Neural cell (in vitro differentiated cells): ENCODE results near the gene AFG1L. TPM values are rescaled to one million over a fixed set of nuclear protein-coding genes. Genes with fewer than 3 reads are reported as not detected.

Source experiments
- H2AFZ ChIP-seq: fragments of 200-600, 300-800 bp; sonication (generic), shearing (Covaris generic); 2 replicates; pipeline ENCODE4 v1.6.0; 2014; ENCODE audit warnings: low read depth, mild to moderate bottlenecking, antibody characterized with exemption, low read length, moderate library complexity
- H3F3A ChIP-seq: fragments of 200-600 bp; shearing (Covaris generic); 2 replicates; pipeline ENCODE4 v1.6.1; 2016; ENCODE audit warnings: mild to moderate bottlenecking, moderate library complexity, mixed read lengths, antibody characterized with exemption, low read length; ENCODE audit not compliant: insufficient read depth, poor library complexity, severe bottlenecking
- H3K27ac ChIP-seq: fragments of 200-600, 300-800 bp; sonication (generic), shearing (Covaris generic); 2 replicates; pipeline ENCODE4 v1.5.1; 2014; ENCODE audit warnings: mild to moderate bottlenecking, low read length, moderate library complexity
- H3K27me3 ChIP-seq: fragments of 300-800, 200-600 bp; sonication (generic), shearing (Covaris generic); 2 replicates; pipeline ENCODE4 v1.6.0; 2014; ENCODE audit warnings: mild to moderate bottlenecking, low read depth, low read length, moderate library complexity; ENCODE audit not compliant: insufficient read depth
- H3K36me3 ChIP-seq: fragments of 300-800, 200-600 bp; sonication (generic), shearing (Covaris generic); 2 replicates; pipeline ENCODE4 v1.5.1; 2014; ENCODE audit warnings: mild to moderate bottlenecking, antibody characterized with exemption, low read length, moderate library complexity; ENCODE audit not compliant: insufficient read depth
- H3K4me2 ChIP-seq: fragments of 300-800, 200-600 bp; sonication (generic), shearing (Covaris generic); 2 replicates; pipeline ENCODE4 v1.6.0; 2014; ENCODE audit warnings: mild to moderate bottlenecking, low read length
- H3K4me3 ChIP-seq: fragments of 300-800, 200-600 bp; sonication (generic), shearing (Covaris generic); 2 replicates; pipeline ENCODE4 v1.5.1; 2014; ENCODE audit warnings: mild to moderate bottlenecking, low read length, moderate library complexity
- H3K79me2 ChIP-seq: fragments of 200-600 bp; shearing (Covaris generic); replicated peaks from 2 replicates; pipeline ENCODE4 v1.6.0; 2014; ENCODE audit warnings: mild to moderate bottlenecking, low read length, moderate library complexity; ENCODE audit not compliant: insufficient read depth
- H3K9ac ChIP-seq: fragments of 300-800, 200-600 bp; sonication (generic), shearing (Covaris generic); 2 replicates; pipeline ENCODE4 v1.6.1; 2016; ENCODE audit warnings: mild to moderate bottlenecking, low read length, mixed read lengths
- H3K9me2 ChIP-seq: fragments of 200-600 bp; shearing (Covaris generic); 2 replicates; pipeline ENCODE4 v1.6.1; 2016; ENCODE audit warnings: mild to moderate bottlenecking, low read length, mixed read lengths; ENCODE audit not compliant: insufficient read depth
- H3K9me3 ChIP-seq: fragments of 200-600, 300-800 bp; sonication (generic), shearing (Covaris generic); 2 replicates; pipeline ENCODE4 v1.6.1; 2016; ENCODE audit warnings: mild to moderate bottlenecking, mixed run types, low read length, moderate library complexity, mixed read lengths
- H4K20me1 ChIP-seq: fragments of 200-600 bp; shearing (Covaris generic); 2 replicates; pipeline ENCODE4 v1.6.1; 2016; ENCODE audit warnings: mild to moderate bottlenecking, mixed run types; ENCODE audit not compliant: insufficient read depth
- CTCF ChIP-seq: fragments of 450-650 bp; IDR thresholded peaks from 2 replicates; pipeline ENCODE4 v1.5.1; 2014; ENCODE audit warnings: antibody characterized with exemption, mild to moderate bottlenecking, moderate library complexity; ENCODE audit not compliant: poor library complexity, severe bottlenecking
- EP300 ChIP-seq: fragments of 450-650 bp; conservative IDR thresholded peaks from 2 replicates; pipeline ENCODE4 v1.6.1; 2014; ENCODE audit warnings: antibody characterized with exemption, mild to moderate bottlenecking, moderate library complexity; ENCODE audit not compliant: poor library complexity, severe bottlenecking
- EZH2 ChIP-seq: fragments of 200-600, 300-800 bp; shearing (Covaris generic), sonication (generic); IDR thresholded peaks from 2 replicates; pipeline ENCODE4 v1.6.1; 2014; ENCODE audit warnings: antibody characterized with exemption, low read length, borderline replicate concordance, mild to moderate bottlenecking; ENCODE audit not compliant: insufficient read depth, poor library complexity, severe bottlenecking
- MXI1 ChIP-seq: fragments of 450-650 bp; conservative IDR thresholded peaks from 2 replicates; pipeline ENCODE4 v1.6.1; 2014; ENCODE audit warnings: antibody characterized with exemption, mild to moderate bottlenecking; ENCODE audit not compliant: poor library complexity, severe bottlenecking
- POLR2AphosphoS5 ChIP-seq: IDR thresholded peaks from 2 replicates; pipeline ENCODE4 v1.6.1; 2012
- RAD21 ChIP-seq: fragments of 450-650 bp; conservative IDR thresholded peaks from 2 replicates; pipeline ENCODE4 v1.6.1; 2014; ENCODE audit warnings: antibody characterized with exemption, mild to moderate bottlenecking, moderate library complexity
- REST ChIP-seq: IDR thresholded peaks from 2 replicates; pipeline ENCODE4 v1.6.1; 2012; ENCODE audit warnings: borderline replicate concordance
- SMC3 ChIP-seq: fragments of 450-650 bp; conservative IDR thresholded peaks from 2 replicates; pipeline ENCODE4 v1.6.1; 2014; ENCODE audit warnings: antibody characterized with exemption, mild to moderate bottlenecking, moderate library complexity; ENCODE audit not compliant: poor library complexity
- TAF1 ChIP-seq: IDR thresholded peaks from 2 replicates; pipeline ENCODE4 v1.6.1; 2012; ENCODE audit warnings: low read depth
- polyA plus RNA-seq: library from polyadenylated mRNA; depleted of rRNA; stranded (reverse); fragments of >200 nt; gene quantifications from 2 replicates; pipeline ENCODE4 v1.2.3, GENCODE V29; 2014

The AFG1L gene
- polyA plus RNA-seq, 1 donor from 2014 or later = 3.3 TPM

DNA sequence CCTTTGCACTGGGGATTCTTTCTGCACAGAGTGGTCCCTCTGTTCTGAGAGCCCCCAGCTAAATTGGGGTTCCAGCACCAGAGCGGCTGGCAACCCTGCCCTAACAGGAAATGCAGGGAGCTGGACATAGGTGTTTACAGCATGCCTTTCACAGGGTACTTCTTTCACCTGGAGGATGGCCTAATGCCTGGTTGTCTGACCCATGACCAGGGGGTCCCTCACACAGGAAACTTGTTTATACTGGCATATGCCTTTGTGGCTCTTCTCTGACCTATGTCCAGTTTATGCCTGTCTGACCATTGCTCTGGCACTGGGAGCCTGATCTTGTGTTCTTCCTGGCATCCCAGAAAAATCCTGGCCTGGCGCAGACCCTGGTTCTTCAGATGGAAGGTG, 66.1 kb downstream of the AFG1L start:
- TF ChIP-seq EZH2 (no peak), SMC3 (no peak), EP300 (no peak)
- Histone ChIP-seq H3K4me3 (no peak overlapping the region), H3K9ac (no peak overlapping the region), H3K27ac (no peak overlapping the region), H3K4me2 (no peak overlapping the region), H3F3A (no peaks in the 10 kb centered on the region), H3K9me2 (no peaks in the 10 kb centered on the region), H4K20me1 (no peaks in the 10 kb centered on the region), H3K36me3 (no peaks in the 10 kb centered on the region), H3K27me3 (no peaks in the 10 kb centered on the region), H2AFZ (no peak overlapping the region), H3K9me3 (no peaks in the 10 kb centered on the region), H3K79me2 (no peaks in the 10 kb centered on the region)

DNA sequence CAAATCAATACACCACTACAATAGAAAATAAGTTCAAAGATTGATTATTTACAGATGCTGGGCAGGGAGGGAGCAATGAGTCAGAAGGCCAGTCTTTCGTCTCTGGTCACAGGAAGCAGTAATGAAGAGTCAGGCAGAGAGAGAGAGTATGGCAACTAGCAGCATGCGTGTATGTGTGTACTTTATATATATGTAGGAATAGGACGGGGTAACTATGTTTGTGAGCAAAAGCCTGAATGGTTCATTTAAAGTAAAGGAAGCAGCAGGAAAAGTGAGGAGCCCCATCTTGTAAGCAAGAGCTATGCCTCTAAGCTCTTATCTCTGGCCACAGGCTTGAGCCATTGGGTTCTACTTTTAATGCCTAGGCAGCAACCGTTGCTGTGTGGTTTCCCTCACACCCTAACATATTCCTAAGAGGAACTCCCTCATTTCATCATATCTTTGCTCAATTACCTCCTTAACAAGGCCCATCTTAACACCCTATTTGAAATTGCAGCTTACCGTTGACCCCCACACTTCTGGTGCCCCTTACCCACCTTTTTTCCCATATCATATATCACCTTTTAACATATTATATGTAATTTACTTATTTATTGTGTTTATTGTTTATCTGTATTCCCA, 66.6 kb downstream of the AFG1L start:
- Histone ChIP-seq H3K27ac (no peak overlapping the region), H3K4me2 (no peak overlapping the region), H3K4me3 (no peak overlapping the region), H3K79me2 (no peaks in the 10 kb centered on the region), H3K36me3 (no peaks in the 10 kb centered on the region), H3K9me3 (no peaks in the 10 kb centered on the region), H3F3A (no peaks in the 10 kb centered on the region), H3K9ac (no peak overlapping the region), H4K20me1 (no peaks in the 10 kb centered on the region), H3K9me2 (no peaks in the 10 kb centered on the region), H2AFZ (no peak overlapping the region), H3K27me3 (no peaks in the 10 kb centered on the region)
- TF ChIP-seq POLR2AphosphoS5 (no peak), CTCF (no peak), RAD21 (no peak), EP300 (no peak), EZH2 (no peak), MXI1 (no peak), SMC3 (no peak), REST (no peak), TAF1 (no peak)
